ENCODE data around the gene CELSR3. TPM values are rescaled to one million over a fixed set of nuclear protein-coding genes. Genes with fewer than 3 reads are reported as not detected.

Gene CELSR3
- total RNA-seq, 6 experiments from 2014 or later = 1.9 to 5.0 (median 3.4) TPM

DNA sequence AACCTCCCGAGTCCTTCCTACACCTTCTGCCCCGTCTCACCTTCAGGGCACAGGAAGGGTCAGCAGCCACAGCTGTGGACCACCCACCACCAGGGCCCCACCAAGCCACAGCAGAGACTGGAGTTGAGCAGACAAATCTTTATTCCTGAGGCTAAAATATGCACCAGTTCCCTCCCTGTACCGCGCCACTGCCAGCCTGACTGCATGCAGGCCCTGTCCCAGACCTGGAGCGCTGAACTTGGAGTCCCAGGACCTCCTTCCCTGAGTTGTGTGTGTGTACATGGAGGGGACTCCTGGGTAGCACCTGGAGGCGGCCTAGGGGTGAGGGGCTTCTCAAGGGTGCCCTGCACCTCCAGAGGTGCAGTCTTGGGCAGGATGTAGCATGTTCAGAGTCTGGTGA lies 37.1 kb downstream of the CELSR3 start:
- H3K9me3 Mint-ChIP-seq = no peaks in the 10 kb centered on the region
- no peak for DNase-seq
- H3K27ac Mint-ChIP-seq = no peak overlapping the region
- H3K36me3 Mint-ChIP-seq (ENCODE audit: low read depth) = peaks cover 21% of the 10 kb centered on the region
- no peak overlapping the region for H3K4me3 Mint-ChIP-seq
- H3K4me1 Mint-ChIP-seq (ENCODE audit: low read depth) = no peaks in the 10 kb centered on the region
- H3K27me3 Mint-ChIP-seq (ENCODE audit: insufficient read depth) = no peaks in the 10 kb centered on the region; the same call in 1 of the 2 replicates
- TF ChIP-seq, protein P1, sequence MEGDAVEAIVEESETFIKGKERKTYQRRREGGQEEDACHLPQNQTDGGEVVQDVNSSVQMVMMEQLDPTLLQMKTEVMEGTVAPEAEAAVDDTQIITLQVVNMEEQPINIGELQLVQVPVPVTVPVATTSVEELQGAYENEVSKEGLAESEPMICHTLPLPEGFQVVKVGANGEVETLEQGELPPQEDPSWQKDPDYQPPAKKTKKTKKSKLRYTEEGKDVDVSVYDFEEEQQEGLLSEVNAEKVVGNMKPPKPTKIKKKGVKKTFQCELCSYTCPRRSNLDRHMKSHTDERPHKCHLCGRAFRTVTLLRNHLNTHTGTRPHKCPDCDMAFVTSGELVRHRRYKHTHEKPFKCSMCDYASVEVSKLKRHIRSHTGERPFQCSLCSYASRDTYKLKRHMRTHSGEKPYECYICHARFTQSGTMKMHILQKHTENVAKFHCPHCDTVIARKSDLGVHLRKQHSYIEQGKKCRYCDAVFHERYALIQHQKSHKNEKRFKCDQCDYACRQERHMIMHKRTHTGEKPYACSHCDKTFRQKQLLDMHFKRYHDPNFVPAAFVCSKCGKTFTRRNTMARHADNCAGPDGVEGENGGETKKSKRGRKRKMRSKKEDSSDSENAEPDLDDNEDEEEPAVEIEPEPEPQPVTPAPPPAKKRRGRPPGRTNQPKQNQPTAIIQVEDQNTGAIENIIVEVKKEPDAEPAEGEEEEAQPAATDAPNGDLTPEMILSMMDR (IDR thresholded peaks at IDR 0.05) = no peak

DNA sequence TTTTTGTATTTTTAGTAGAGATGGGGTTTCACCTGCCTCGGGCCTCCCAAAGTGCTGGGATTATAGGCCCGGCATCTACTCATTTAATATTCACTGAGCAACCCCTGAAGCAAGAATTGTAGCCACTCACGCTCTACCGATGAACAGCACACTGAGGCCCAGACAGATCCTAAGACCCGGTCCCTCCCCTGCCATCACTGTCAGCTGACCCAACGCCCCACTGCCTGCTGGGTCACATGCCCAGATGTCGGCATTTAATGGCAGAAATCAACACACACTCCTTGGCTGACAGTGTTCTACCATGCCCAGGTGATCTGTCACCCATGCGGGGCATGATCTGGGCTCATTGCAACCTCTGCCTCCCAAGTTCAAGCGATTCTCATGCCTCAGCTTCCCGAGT lies 37.9 kb downstream of the CELSR3 start:
- Mint-ChIP-seq H3K27ac (no peak overlapping the region), H3K9me3 (no peaks in the 10 kb centered on the region), H3K4me1 (ENCODE audit: low read depth) (no peaks in the 10 kb centered on the region), H3K4me3 (no peak overlapping the region), H3K27me3 (ENCODE audit: insufficient read depth) (no peaks in the 10 kb centered on the region), H3K36me3 (ENCODE audit: low read depth) (peaks cover 21% of the 10 kb centered on the region)
- TF ChIP-seq, protein P1 (IDR thresholded peaks at IDR 0.05) = no peak
- no peak for DNase-seq

- Mint-ChIP-seq H3K36me3 (ENCODE audit: low read depth) (peaks cover 21% of the 10 kb centered on the region), H3K4me3 (no peak overlapping the region), H3K27ac (no peak overlapping the region), H3K4me1 (ENCODE audit: low read depth) (no peaks in the 10 kb centered on the region), H3K27me3 (ENCODE audit: insufficient read depth) (no peaks in the 10 kb centered on the region), H3K9me3 (no peaks in the 10 kb centered on the region)
- TF ChIP-seq, protein P1 (IDR thresholded peaks at IDR 0.05) = no peak
- no peak for DNase-seq
These were observed 38.7 kb downstream of the CELSR3 start for GRCh38 chr3:48623851-48624547.

- peaks cover 10% of the 10 kb centered on the region for H3K4me1 Mint-ChIP-seq (ENCODE audit: low read depth)
- peaks cover 2% of the 10 kb centered on the region; the same call in 1 of the 2 replicates for H3K27me3 Mint-ChIP-seq (ENCODE audit: insufficient read depth)
- no peak within 1 kb of the TSS for H3K4me3 Mint-ChIP-seq
- TF ChIP-seq, protein P1 (IDR thresholded peaks at IDR 0.05) = no peak
- H3K9me3 Mint-ChIP-seq = peaks cover 19% of the 10 kb centered on the region
- H3K27ac Mint-ChIP-seq = no peak within 1 kb of the TSS
- DNase-seq = no peak
- H3K36me3 Mint-ChIP-seq (ENCODE audit: low read depth) = peaks cover 23% of the 10 kb centered on the region; the same call in 1 of the 2 replicates
These were observed 41.2 kb downstream of the CELSR3 start, which contains the start of gene TMEM89 for GRCh38 chr3:48621461-48621869. TSS of gene TMEM89 (minus strand) at chr3:48621769. CDS start at chr3:48621756, 13 bp downstream.

GRCh38 chr3:48619541-48620524 lies 42.9 kb downstream of the CELSR3 start:
- TF ChIP-seq, protein P1 (IDR thresholded peaks at IDR 0.05) = no peak
- H3K9me3 Mint-ChIP-seq = peaks cover 24% of the 10 kb centered on the region
- DNase-seq = no peak
- peaks cover 2% of the 10 kb centered on the region; the same call in 1 of the 2 replicates for H3K27me3 Mint-ChIP-seq (ENCODE audit: insufficient read depth)
- no peak overlapping the region for H3K4me3 Mint-ChIP-seq
- peaks cover 18% of the 10 kb centered on the region; the same call in 1 of the 2 replicates for H3K36me3 Mint-ChIP-seq (ENCODE audit: low read depth)
- H3K4me1 Mint-ChIP-seq (ENCODE audit: low read depth) = peaks cover 10% of the 10 kb centered on the region
- no peak overlapping the region for H3K27ac Mint-ChIP-seq

All from HFFc6 (cell line).